ENCODE data around the gene PSMG1. TPM values are rescaled to one million over a fixed set of nuclear protein-coding genes. Genes with fewer than 3 reads are reported as not detected.
"Not testable (repeated sequence)": the region's sequence is repeated elsewhere in the genome, so short reads cannot be mapped to it uniquely, and the experiment has no call there.

The PSMG1 gene
- total RNA-seq, 2 donors from 2014 or later: 10.5 to 14.6 TPM

GRCh38 chr21:39142972-39143371 is 40.3 kb downstream of the PSMG1 start:
- no peaks in the 10 kb centered on the region for H3K36me3 Mint-ChIP-seq (ENCODE audit: low read depth)
- ATAC-seq (no peak), DNase-seq (no peak)
- peaks cover 2% of the 10 kb centered on the region for H3K4me1 Mint-ChIP-seq
- no peaks in the 10 kb centered on the region for H3K9me3 ChIP-seq (ENCODE audit: control insufficient read depth, low read length, poor library complexity, severe bottlenecking)
- H3K27ac Mint-ChIP-seq: no peak overlapping the region
- H3K27me3 Mint-ChIP-seq: peaks cover 16% of the 10 kb centered on the region
- no peak overlapping the region for H3K4me3 Mint-ChIP-seq

GRCh38 chr21:39141502-39141901 is 41.7 kb downstream of the PSMG1 start:
- H3K4me3 Mint-ChIP-seq: no peak overlapping the region
- H3K27ac Mint-ChIP-seq: no peak overlapping the region
- peaks cover 16% of the 10 kb centered on the region for H3K27me3 Mint-ChIP-seq
- DNase-seq: no peak
- ATAC-seq: no peak
- no peaks in the 10 kb centered on the region for H3K36me3 Mint-ChIP-seq (ENCODE audit: low read depth)
- H3K4me1 Mint-ChIP-seq: peaks cover 4% of the 10 kb centered on the region
- H3K9me3 ChIP-seq (ENCODE audit: control insufficient read depth, low read length, poor library complexity, severe bottlenecking): no peaks in the 10 kb centered on the region

- Mint-ChIP-seq H3K4me3 (no peak overlapping the region), H3K27me3 (peaks cover 17% of the 10 kb centered on the region), H3K4me1 (peaks cover 6% of the 10 kb centered on the region), H3K27ac (no peak overlapping the region), H3K36me3 (ENCODE audit: low read depth) (no peaks in the 10 kb centered on the region)
- H3K9me3 ChIP-seq (ENCODE audit: control insufficient read depth, low read length, poor library complexity, severe bottlenecking): no peaks in the 10 kb centered on the region
- ATAC-seq: no peak
- DNase-seq: no peak
These were observed 45.7 kb downstream of the PSMG1 start for GRCh38 chr21:39137248-39138178.

- no peak for DNase-seq
- Mint-ChIP-seq H3K4me1 (peaks cover 4% of the 10 kb centered on the region), H3K4me3 (no peak overlapping the region), H3K27ac (no peak overlapping the region), H3K36me3 (ENCODE audit: low read depth) (no peaks in the 10 kb centered on the region), H3K27me3 (peaks cover 25% of the 10 kb centered on the region)
- ATAC-seq: no peak
- H3K9me3 ChIP-seq (ENCODE audit: control insufficient read depth, low read length, poor library complexity, severe bottlenecking): no peaks in the 10 kb centered on the region
These were observed 46.5 kb downstream of the PSMG1 start for GRCh38 chr21:39136711-39137110.

- not testable (repeated sequence) for DNase-seq, ATAC-seq
These were observed 47.1 kb downstream of the PSMG1 start for GRCh38 chr21:39136138-39136537.

GRCh38 chr21:39134288-39134810 is 48.9 kb downstream of the PSMG1 start:
- H3K36me3 Mint-ChIP-seq (ENCODE audit: low read depth): no peaks in the 10 kb centered on the region
- H3K27ac Mint-ChIP-seq: no peak overlapping the region
- no peaks in the 10 kb centered on the region for H3K9me3 ChIP-seq (ENCODE audit: control insufficient read depth, low read length, poor library complexity, severe bottlenecking)
- ATAC-seq (no peak), DNase-seq (no peak)
- no peak overlapping the region for H3K4me3 Mint-ChIP-seq
- H3K27me3 Mint-ChIP-seq: peaks cover 25% of the 10 kb centered on the region
- peaks cover 4% of the 10 kb centered on the region for H3K4me1 Mint-ChIP-seq

More at GRCh38 chr21:39136138-39136537, 47.1 kb downstream of the PSMG1 start:
- not testable (repeated sequence) for H3K4me3 Mint-ChIP-seq; H3K9me3 ChIP-seq (ENCODE audit: control insufficient read depth, low read length, poor library complexity, severe bottlenecking); H3K4me1 Mint-ChIP-seq; H3K27ac Mint-ChIP-seq; H3K36me3 Mint-ChIP-seq (ENCODE audit: low read depth)
- peaks cover 25% of the 10 kb centered on the region for H3K27me3 Mint-ChIP-seq

- peaks cover 27% of the 10 kb centered on the region for H3K27me3 Mint-ChIP-seq
- H3K27ac Mint-ChIP-seq: no peak overlapping the region
- no peaks in the 10 kb centered on the region for H3K9me3 ChIP-seq (ENCODE audit: control insufficient read depth, low read length, poor library complexity, severe bottlenecking)
- DNase-seq: no peak
- ATAC-seq: no peak
- peaks cover 4% of the 10 kb centered on the region for H3K4me1 Mint-ChIP-seq
- H3K36me3 Mint-ChIP-seq (ENCODE audit: low read depth): peaks cover 2% of the 10 kb centered on the region
- H3K4me3 Mint-ChIP-seq: no peak overlapping the region
These were observed 51.0 kb downstream of the PSMG1 start for GRCh38 chr21:39132248-39132647.

- H3K36me3 Mint-ChIP-seq (ENCODE audit: low read depth): peaks cover 2% of the 10 kb centered on the region
- H3K27ac Mint-ChIP-seq: no peak overlapping the region
- peaks cover 27% of the 10 kb centered on the region for H3K27me3 Mint-ChIP-seq
- H3K9me3 ChIP-seq (ENCODE audit: control insufficient read depth, low read length, poor library complexity, severe bottlenecking): no peaks in the 10 kb centered on the region
- ATAC-seq (no peak), DNase-seq (no peak)
- peaks cover 2% of the 10 kb centered on the region for H3K4me1 Mint-ChIP-seq
- H3K4me3 Mint-ChIP-seq: no peak overlapping the region
These were observed 51.5 kb downstream of the PSMG1 start for GRCh38 chr21:39131791-39132190.

GRCh38 chr21:39127506-39127905 is 55.7 kb downstream of the PSMG1 start:
- DNase-seq (no peak), ATAC-seq (no peak)
- no peak overlapping the region for H3K27ac Mint-ChIP-seq
- H3K4me3 Mint-ChIP-seq: no peak overlapping the region
- peaks cover 36% of the 10 kb centered on the region for H3K27me3 Mint-ChIP-seq
- peaks cover 2% of the 10 kb centered on the region for H3K36me3 Mint-ChIP-seq (ENCODE audit: low read depth)
- H3K4me1 Mint-ChIP-seq: no peaks in the 10 kb centered on the region
- H3K9me3 ChIP-seq (ENCODE audit: control insufficient read depth, low read length, poor library complexity, severe bottlenecking): no peaks in the 10 kb centered on the region

- DNase-seq: no peak
- H3K4me1 Mint-ChIP-seq: no peaks in the 10 kb centered on the region
- no peak overlapping the region for H3K27ac Mint-ChIP-seq
- H3K36me3 Mint-ChIP-seq (ENCODE audit: low read depth): peaks cover 2% of the 10 kb centered on the region
- no peak for ATAC-seq
- no peak overlapping the region for H3K4me3 Mint-ChIP-seq
- peaks cover 27% of the 10 kb centered on the region for H3K27me3 Mint-ChIP-seq
- H3K9me3 ChIP-seq (ENCODE audit: control insufficient read depth, low read length, poor library complexity, severe bottlenecking): no peaks in the 10 kb centered on the region
These were observed 56.8 kb downstream of the PSMG1 start for GRCh38 chr21:39126486-39126806.

- Mint-ChIP-seq H3K4me1 (no peaks in the 10 kb centered on the region), H3K36me3 (ENCODE audit: low read depth) (peaks cover 2% of the 10 kb centered on the region), H3K4me3 (no peak overlapping the region), H3K27ac (no peak overlapping the region), H3K27me3 (peaks cover 27% of the 10 kb centered on the region)
- ATAC-seq (no peak), DNase-seq (no peak)
- H3K9me3 ChIP-seq (ENCODE audit: control insufficient read depth, low read length, poor library complexity, severe bottlenecking): no peaks in the 10 kb centered on the region
These were observed 57.3 kb downstream of the PSMG1 start for GRCh38 chr21:39125752-39126485.

All from T-helper 17 cell (primary cell).